Endothelial cell (in vitro differentiated cells): ENCODE measurements around the gene LRP5. TPM values are rescaled to one million over a fixed set of nuclear protein-coding genes. Genes with fewer than 3 reads are reported as not detected.

Source experiments
- DNase-seq: peaks from one replicate; pipeline ENCODE4 v3.0.0; 2021; ENCODE audit warnings: low spot score
- H3K27ac Mint-ChIP-seq: one replicate; pipeline ENCODE4 v1.8.0; 2021; ENCODE audit warnings: mixed read lengths, inconsistent platforms; ENCODE audit not compliant: unreplicated experiment
- H3K27me3 Mint-ChIP-seq: one replicate; pipeline ENCODE4 v1.8.0; 2021; ENCODE audit warnings: mild to moderate bottlenecking, moderate library complexity, mixed read lengths, inconsistent platforms; ENCODE audit not compliant: unreplicated experiment
- H3K36me3 Mint-ChIP-seq: one replicate; pipeline ENCODE4 v1.8.0; 2021; ENCODE audit warnings: mild to moderate bottlenecking, low read depth, mixed read lengths, inconsistent platforms; ENCODE audit not compliant: unreplicated experiment
- H3K4me1 Mint-ChIP-seq: one replicate; pipeline ENCODE4 v1.8.0; 2021; ENCODE audit warnings: mild to moderate bottlenecking, mixed read lengths, inconsistent platforms; ENCODE audit not compliant: unreplicated experiment
- H3K4me3 Mint-ChIP-seq: one replicate; pipeline ENCODE4 v1.8.0; 2021; ENCODE audit warnings: mild to moderate bottlenecking, mixed read lengths, inconsistent platforms; ENCODE audit not compliant: unreplicated experiment
- H3K9me3 Mint-ChIP-seq: one replicate; pipeline ENCODE4 v1.8.0; 2021; ENCODE audit warnings: mixed read lengths, inconsistent platforms; ENCODE audit not compliant: unreplicated experiment
- CTCF ChIP-seq: fragments of 200-600 bp; sonication (generic); IDR thresholded peaks from one replicate; pipeline ENCODE4 v1.5.0; 2021; ENCODE audit warnings: antibody characterized with exemption; ENCODE audit not compliant: unreplicated experiment
- total RNA-seq: library from RNA; stranded (reverse); fragmentation: NEBNext Ultra II Directional; extraction: Animal tissue kit (Norgen Biotek cat#: 25700); gene quantifications from one replicate; pipeline ENCODE4 v1.2.1, GENCODE V29; 2021; ENCODE audit not compliant: unreplicated experiment

LRP5 gene
- total RNA-seq, 1 donor from 2014 or later = 72.3 TPM

GRCh38 chr11:68326334-68327215 lies 14.2 kb downstream of the LRP5 start:
- Mint-ChIP-seq H3K4me3 (no peak overlapping the region), H3K27ac (no peak overlapping the region), H3K4me1 (peaks cover 55% of the 10 kb centered on the region), H3K9me3 (no peaks in the 10 kb centered on the region), H3K36me3 (peaks cover 4% of the 10 kb centered on the region), H3K27me3 (peaks cover 9% of the 10 kb centered on the region)
- no peak for TF ChIP-seq CTCF
- DNase-seq = no peak

GRCh38 chr11:68327586-68328370 lies 15.4 kb downstream of the LRP5 start:
- Mint-ChIP-seq H3K27me3 (peaks cover 13% of the 10 kb centered on the region), H3K27ac (peak overlapping the region; percentile 95), H3K4me1 (peaks cover 66% of the 10 kb centered on the region), H3K36me3 (peaks cover 8% of the 10 kb centered on the region), H3K9me3 (no peaks in the 10 kb centered on the region), H3K4me3 (peak overlapping the region; percentile 57)
- DNase-seq = no peak
- TF ChIP-seq CTCF = no peak

- peaks cover 13% of the 10 kb centered on the region for H3K27me3 Mint-ChIP-seq
- H3K36me3 Mint-ChIP-seq = peaks cover 11% of the 10 kb centered on the region
- DNase-seq = peak; percentile 72
- H3K9me3 Mint-ChIP-seq = no peaks in the 10 kb centered on the region
- no peak for TF ChIP-seq CTCF
- H3K4me1 Mint-ChIP-seq = peaks cover 69% of the 10 kb centered on the region
- peak overlapping the region; percentile 72 for H3K4me3 Mint-ChIP-seq
- peak overlapping the region; percentile 95 for H3K27ac Mint-ChIP-seq
Measured at GRCh38 chr11:68328374-68329091, 16.1 kb downstream of the LRP5 start.

- TF ChIP-seq CTCF = no peak
- Mint-ChIP-seq H3K27me3 (peaks cover 13% of the 10 kb centered on the region), H3K4me1 (peaks cover 69% of the 10 kb centered on the region), H3K4me3 (no peak overlapping the region), H3K27ac (peak overlapping the region; percentile 82), H3K36me3 (peaks cover 11% of the 10 kb centered on the region), H3K9me3 (no peaks in the 10 kb centered on the region)
- DNase-seq = no peak
Measured at GRCh38 chr11:68329536-68329935, 17.1 kb downstream of the LRP5 start.
